Nephron (organoid): Measurements from ENCODE around the gene SOX8.

ENCODE experiments used
- H3K27ac Mint-ChIP-seq, 3 experiments: 2 replicates each; pipeline ENCODE4 v1.8.0; 2020; ENCODE audit warnings: mixed read lengths in 3 of 3, mild to moderate bottlenecking in 2 of 3, moderate library complexity in 1 of 3
- H3K27me3 Mint-ChIP-seq: 2 replicates; pipeline ENCODE4 v1.8.0; 2021; ENCODE audit warnings: low read depth, mild to moderate bottlenecking, moderate library complexity, mixed read lengths
- H3K36me3 Mint-ChIP-seq: 2 replicates; pipeline ENCODE4 v1.8.0; 2020; ENCODE audit warnings: low read depth, mixed read lengths
- H3K4me1 Mint-ChIP-seq: 2 replicates; pipeline ENCODE4 v1.8.0; 2020; ENCODE audit warnings: mixed read lengths
- H3K4me3 Mint-ChIP-seq, 3 experiments: 2 replicates each; pipeline ENCODE4 v1.8.0; 2020; ENCODE audit warnings: mild to moderate bottlenecking in 3 of 3, mixed read lengths in 3 of 3, moderate library complexity in 2 of 3
- H3K9me3 Mint-ChIP-seq: 2 replicates; pipeline ENCODE4 v1.8.0; 2020; ENCODE audit warnings: mixed read lengths
- TF ChIP-seq, protein P1 (sequence below), 3 experiments: fragments of 200-600 bp; sonication (generic); IDR thresholded peaks; one replicate each; pipeline ENCODE4 v1.5.0; 2021; ENCODE audit warnings: antibody characterized with exemption in 3 of 3; ENCODE audit not compliant: unreplicated experiment in 3 of 3

SOX8 gene

DNA sequence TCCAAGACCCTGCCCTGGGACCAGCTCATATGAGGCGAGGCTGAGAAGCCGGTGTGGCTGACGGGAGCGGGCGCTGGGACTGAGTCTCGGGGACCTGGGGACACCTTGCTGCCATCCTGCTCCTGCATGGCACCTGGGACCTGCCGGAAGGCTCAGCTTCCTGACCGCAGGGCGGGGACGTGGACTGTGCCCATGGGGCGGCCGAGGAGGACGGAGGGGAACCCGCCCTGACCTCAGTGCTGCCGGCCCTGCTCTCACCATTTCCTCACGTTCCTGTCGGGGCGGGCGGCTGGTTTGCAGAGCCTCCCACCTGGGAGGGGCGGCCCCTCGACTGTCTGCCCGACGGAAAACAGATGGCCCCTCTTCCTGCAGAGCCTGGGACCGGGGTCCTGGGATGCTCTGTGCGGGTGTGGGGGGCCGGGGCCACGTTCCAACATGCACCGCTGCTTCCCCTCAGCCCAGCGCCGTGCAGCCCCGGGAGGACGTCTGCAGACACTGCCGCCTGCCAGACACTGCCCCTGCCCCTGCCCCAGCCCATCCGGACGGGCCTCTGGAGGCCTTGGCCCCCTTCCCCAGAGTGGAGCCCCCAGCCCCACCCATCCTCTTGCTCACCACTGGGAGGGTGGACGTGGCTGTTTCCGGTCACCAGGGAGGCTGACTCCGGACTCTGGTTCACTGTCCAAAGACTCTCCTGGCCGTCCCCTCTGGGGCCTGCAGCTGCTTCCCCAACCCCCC is 47.1 kb downstream of the SOX8 start:
- no peaks in the 10 kb centered on the region for H3K9me3 Mint-ChIP-seq
- H3K27ac Mint-ChIP-seq, result no peak overlapping the region
- no peaks in the 10 kb centered on the region for H3K36me3 Mint-ChIP-seq

DNA sequence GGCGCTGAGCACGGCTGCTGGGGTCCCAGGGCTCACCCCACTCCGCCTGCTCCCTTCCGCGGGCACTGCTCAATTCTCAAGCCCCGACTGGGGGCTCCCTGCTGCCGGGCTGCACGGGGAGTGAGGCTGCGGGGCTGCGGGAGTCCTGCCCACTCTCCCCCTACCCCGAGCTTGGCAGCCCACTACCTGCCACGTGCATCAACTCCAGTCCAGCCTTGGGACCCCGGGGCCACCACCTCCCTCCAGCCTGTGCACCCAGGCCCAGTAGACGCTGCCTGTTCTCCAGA is 47.6 kb downstream of the SOX8 start:
- H3K9me3 Mint-ChIP-seq, result no peaks in the 10 kb centered on the region
- no peak overlapping the region for H3K4me3 Mint-ChIP-seq
- H3K27me3 Mint-ChIP-seq, result peaks cover 7% of the 10 kb centered on the region
- H3K36me3 Mint-ChIP-seq, result no peaks in the 10 kb centered on the region
- H3K27ac Mint-ChIP-seq, result no peak overlapping the region
- TF ChIP-seq, protein P1, sequence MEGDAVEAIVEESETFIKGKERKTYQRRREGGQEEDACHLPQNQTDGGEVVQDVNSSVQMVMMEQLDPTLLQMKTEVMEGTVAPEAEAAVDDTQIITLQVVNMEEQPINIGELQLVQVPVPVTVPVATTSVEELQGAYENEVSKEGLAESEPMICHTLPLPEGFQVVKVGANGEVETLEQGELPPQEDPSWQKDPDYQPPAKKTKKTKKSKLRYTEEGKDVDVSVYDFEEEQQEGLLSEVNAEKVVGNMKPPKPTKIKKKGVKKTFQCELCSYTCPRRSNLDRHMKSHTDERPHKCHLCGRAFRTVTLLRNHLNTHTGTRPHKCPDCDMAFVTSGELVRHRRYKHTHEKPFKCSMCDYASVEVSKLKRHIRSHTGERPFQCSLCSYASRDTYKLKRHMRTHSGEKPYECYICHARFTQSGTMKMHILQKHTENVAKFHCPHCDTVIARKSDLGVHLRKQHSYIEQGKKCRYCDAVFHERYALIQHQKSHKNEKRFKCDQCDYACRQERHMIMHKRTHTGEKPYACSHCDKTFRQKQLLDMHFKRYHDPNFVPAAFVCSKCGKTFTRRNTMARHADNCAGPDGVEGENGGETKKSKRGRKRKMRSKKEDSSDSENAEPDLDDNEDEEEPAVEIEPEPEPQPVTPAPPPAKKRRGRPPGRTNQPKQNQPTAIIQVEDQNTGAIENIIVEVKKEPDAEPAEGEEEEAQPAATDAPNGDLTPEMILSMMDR (IDR thresholded peaks at IDR 0.05; ENCODE audit: unreplicated experiment in 3 of 3), result no peak
- peaks cover 34% of the 10 kb centered on the region for H3K4me1 Mint-ChIP-seq

More for the DNA sequence above, 47.1 kb downstream of the SOX8 start:
- no peak overlapping the region for H3K4me3 Mint-ChIP-seq
- TF ChIP-seq, protein P1 (IDR thresholded peaks at IDR 0.05; ENCODE audit: unreplicated experiment in 3 of 3), result no peak
- H3K4me1 Mint-ChIP-seq, result peaks cover 34% of the 10 kb centered on the region
- peaks cover 7% of the 10 kb centered on the region for H3K27me3 Mint-ChIP-seq

DNA sequence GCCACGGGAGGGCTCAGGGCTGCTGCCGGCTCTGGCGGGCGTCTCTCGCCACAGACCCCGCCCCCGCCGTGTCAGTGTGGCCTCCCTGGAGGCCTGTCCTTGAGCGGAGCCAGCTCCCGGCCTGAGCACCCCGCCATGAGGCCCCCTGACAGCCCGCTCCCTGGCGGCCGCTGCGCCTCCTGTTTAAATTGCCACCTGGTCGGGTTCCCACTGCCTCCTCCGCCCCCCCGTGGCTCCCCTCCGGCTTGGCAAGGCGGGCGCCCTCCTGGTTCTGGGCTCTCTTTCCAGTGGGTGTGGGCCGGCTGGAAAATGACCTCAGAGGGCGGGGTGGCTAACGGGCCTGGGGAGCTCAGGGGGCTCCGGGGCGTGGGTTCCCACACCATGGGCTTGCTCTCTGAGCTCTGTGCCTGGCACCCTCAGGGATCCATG is 48.9 kb downstream of the SOX8 start:
- H3K9me3 Mint-ChIP-seq, result no peaks in the 10 kb centered on the region
- H3K4me1 Mint-ChIP-seq, result peaks cover 34% of the 10 kb centered on the region
- H3K27me3 Mint-ChIP-seq, result peaks cover 7% of the 10 kb centered on the region
- TF ChIP-seq, protein P1 (IDR thresholded peaks at IDR 0.05; ENCODE audit: unreplicated experiment in 3 of 3), result no peak
- no peak overlapping the region for H3K27ac Mint-ChIP-seq
- H3K36me3 Mint-ChIP-seq, result no peaks in the 10 kb centered on the region
- no peak overlapping the region for H3K4me3 Mint-ChIP-seq

DNA sequence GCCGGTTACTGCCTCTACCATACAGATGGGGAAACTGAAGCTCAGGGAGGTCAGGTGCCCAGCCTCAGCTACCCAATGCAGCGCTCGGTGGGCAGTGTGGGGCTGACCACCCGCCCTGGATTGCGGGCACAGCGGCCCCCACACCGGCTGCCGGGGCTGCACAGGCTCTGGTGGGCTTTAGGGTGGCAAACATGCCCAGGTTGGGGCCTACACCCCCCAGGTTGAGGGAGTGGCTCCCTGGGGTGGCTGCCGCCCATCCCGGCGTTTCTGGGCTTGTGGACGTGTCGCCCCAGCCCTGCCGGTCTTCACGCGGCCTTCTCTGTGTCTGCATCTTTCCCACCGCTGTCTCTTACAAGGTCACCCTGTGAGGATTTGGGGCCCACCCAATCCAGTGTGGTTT is 50.1 kb downstream of the SOX8 start:
- TF ChIP-seq, protein P1 (IDR thresholded peaks at IDR 0.05; ENCODE audit: unreplicated experiment in 3 of 3), result no peak
- H3K27ac Mint-ChIP-seq, result no peak overlapping the region
- H3K36me3 Mint-ChIP-seq, result no peaks in the 10 kb centered on the region
- H3K4me1 Mint-ChIP-seq, result peaks cover 22% of the 10 kb centered on the region
- no peaks in the 10 kb centered on the region for H3K9me3 Mint-ChIP-seq
- H3K27me3 Mint-ChIP-seq, result peaks cover 2% of the 10 kb centered on the region
- H3K4me3 Mint-ChIP-seq, result no peak overlapping the region

DNA sequence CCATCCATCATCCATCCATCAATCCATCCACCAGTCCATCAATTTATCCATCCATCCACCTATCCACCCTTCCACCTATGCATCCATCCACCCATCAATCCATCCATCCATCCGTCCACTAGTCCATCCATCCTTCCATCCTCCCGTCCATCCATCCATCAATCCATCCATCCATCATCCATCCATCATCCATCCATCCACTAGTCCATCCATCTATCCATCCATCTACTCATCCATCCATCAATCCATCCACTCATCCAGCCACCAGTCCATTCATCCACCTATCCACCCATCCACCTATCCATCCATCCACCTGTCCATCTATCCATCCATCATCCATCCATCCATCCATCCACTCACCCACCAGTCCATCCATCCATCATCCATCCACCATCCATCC is 51.0 kb downstream of the SOX8 start:
- peaks cover 17% of the 10 kb centered on the region for H3K4me1 Mint-ChIP-seq
- no peak overlapping the region for H3K4me3 Mint-ChIP-seq

More for the DNA sequence above, 51.0 kb downstream of the SOX8 start:
- Mint-ChIP-seq H3K27me3 (no peaks in the 10 kb centered on the region), H3K9me3 (no peaks in the 10 kb centered on the region), H3K36me3 (no peaks in the 10 kb centered on the region), H3K27ac (no peak overlapping the region)
- TF ChIP-seq, protein P1 (IDR thresholded peaks at IDR 0.05; ENCODE audit: unreplicated experiment in 3 of 3), result no peak
